Hematopoietic multipotent progenitor cell treated with erythropoietin and hydrocortisone succinate and interleukin-3 and kit ligand, for 6 days (in vitro differentiated cells): ENCODE measurements around the gene MYL2.

Source experiments
- DNase-seq: peaks from one replicate; pipeline ENCODE4 v3.0.0-alpha.2; 2015

The MYL2 gene

DNA sequence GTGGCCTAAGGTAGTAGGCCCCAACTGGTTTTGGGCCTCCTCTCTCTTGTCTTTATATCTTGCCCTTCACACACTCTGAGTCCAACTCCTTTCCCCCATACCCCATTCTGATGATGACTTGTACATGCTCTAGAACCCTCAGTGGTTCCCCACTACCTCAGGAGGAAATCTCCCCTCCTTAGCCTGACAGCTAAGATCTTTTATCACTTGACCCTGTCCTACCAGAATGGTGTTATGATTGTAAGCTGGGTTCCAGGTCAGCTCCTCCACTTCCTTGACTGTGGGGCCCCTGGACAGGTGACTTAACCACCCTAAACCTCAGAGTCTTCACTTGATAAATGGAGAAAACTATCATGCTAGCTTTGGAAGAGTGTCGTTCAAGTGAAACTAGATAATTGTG is 9.4 kb upstream of the MYL2 start:
- no peak for DNase-seq

DNA sequence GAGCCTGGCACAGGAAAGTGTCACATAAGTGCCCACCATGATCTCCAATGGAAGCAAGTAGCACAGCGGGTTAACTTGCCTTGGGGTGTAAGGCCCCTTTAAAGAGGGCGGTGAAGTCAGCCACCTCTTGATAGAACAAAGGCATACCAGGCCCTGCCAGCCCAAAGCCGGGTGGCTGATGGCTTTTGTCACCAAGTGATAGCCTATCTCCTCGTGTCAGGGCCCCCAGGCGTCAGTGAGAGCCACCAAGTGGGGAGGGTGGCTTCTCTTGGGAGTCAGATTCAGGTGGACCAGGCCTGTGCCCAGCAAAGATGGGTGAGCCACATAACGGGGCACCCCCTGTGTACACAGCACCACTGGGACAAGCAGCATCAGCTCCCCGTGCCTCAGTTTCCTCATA is 8.3 kb upstream of the MYL2 start:
- DNase-seq, result peak; percentile 53

DNA sequence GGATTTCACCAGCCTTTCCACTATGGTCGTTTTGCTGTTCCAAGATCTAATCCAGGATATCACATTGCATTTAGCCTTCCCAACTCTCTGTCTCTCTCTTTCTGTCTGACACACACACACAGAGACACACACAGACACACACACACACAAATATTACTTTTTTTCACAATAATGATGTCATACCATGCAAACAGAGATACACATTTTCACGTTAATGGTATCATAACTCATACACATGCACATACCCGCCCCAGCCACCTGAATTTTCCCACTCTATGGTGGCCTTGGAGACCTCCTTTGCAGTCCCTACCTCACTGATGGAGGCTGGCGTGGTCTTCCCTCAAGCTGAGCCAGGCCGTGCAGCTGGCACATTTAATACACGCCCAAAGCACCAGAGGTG is 7.2 kb upstream of the MYL2 start:
- no peak for DNase-seq

DNA sequence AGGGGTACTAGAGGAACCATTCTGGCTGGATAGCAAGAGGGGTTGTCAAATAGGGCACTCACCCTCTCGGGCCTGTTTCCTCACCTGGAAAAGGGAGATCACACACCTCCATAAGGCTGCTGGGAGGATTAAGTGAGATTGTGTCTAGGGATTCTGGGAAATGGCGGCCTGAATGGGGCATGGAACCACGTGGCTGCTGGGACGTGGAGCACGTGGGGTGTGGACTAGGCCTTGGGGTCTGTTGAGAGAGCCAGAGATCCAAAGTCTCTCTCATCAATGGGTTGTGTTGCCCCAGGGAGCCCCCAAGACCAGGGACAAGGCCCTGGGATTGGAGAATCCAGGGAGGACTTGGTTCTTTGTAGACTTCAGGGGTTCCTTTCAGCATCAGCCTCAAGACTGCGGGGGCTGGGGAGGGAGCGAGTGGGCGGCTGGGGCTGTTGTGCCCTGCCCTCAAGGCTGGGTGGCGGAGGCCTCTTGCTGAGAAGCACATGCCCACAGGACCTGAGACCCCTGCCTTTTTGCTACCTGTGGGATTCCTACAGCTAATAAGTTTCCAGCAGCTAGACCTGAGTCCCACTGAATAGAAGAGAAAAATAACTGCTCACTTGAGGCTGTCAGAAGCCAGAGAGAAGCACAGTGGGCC is 3.4 kb upstream of the MYL2 start:
- DNase-seq, result no peak

DNA sequence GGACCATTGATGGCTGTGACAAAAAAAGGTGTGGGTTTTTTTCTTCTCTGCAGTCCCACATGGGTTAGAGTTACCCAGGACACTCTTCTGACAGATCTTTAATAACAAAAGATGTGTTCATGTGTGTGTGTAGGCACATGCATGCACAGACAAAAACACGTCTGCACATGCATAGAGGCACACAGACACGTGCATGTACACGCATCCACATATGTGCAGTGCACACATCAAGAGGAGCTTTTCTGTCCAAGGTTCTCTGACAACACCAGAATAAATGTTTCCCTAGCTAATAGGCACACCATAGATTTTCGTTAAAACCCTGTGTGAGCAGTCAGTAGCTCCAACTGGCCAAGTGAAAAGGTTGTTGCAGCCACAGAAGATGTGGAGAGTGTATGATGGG is 2.8 kb upstream of the MYL2 start:
- DNase-seq, result no peak

DNA sequence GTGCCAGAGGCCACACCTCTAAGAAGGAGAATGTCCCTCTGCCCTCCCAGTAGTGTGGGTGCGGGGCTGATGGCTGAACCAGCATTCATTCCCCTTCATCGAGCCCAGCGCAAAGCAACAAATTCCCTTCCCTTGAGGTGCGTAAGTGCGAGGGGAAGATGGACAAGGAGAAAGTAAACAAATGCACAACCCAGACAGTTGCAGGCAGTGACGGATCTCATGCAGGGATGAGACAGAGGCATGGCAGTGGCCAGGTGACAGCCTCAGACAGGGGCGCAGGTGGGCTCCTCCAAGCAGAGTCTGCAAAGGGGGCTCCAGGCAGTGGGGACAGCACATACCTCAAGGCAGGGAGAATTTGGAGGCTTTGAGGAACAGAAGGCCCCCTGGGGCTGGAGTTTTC is 2.3 kb upstream of the MYL2 start:
- no peak for DNase-seq

DNA sequence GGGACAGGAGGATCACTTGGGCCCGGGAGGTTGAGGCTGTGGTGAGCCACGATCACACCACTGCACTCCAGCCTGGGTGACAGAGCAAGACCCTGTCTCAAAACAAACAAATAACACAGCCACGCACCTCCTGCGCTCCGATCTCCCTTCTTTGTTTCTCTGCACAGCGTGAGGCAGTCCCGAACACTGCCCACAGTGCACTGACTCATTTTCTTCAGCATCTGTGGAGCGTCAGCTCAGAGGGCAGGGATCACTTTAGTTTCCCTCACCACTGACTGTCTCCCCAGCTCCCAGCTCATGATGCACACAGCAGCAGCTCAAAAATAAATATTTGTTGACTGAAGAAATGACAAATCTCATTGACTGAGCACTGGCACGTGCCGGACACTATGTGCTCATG is 883 bp upstream of the MYL2 start:
- no peak for DNase-seq

DNA sequence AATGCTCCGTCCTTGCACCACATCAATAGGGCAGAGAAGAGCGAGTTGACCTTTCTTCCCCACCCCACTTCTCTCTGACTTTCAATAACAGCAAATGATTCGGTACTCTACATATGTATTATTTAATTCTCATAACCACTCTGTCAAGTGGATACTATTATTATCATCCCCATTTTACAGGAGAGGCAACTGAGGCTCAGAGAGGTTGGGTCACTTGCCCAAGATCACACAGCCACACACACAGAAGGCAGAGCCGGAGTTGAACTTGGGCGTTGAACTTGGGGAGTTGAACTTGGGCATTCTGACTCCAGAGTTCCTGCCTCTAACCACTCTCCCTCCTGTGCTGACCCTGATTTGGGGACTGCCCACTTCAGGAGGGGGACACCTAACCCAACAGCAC is 659 bp downstream of the MYL2 start:
- no peak for DNase-seq

DNA sequence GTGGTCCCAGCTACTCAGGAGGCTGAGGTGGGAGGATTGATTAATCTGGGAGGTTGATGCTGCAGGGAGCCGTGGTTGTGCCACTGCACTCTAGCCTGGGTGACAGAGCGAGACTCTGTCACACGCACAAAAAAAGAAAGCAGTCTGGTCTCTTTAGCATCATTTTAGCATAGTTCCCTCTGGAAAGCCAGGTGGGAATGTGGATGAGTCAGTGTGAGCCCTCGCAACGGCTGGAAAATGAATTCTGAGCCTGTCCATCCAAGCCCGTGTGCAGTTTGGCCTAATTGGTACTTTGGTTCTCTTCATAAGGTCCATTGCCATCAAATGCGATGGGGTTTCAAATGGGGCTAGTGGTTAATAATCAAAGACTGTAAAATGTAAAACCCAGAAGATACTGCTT is 2.4 kb downstream of the MYL2 start:
- DNase-seq, result no peak

DNA sequence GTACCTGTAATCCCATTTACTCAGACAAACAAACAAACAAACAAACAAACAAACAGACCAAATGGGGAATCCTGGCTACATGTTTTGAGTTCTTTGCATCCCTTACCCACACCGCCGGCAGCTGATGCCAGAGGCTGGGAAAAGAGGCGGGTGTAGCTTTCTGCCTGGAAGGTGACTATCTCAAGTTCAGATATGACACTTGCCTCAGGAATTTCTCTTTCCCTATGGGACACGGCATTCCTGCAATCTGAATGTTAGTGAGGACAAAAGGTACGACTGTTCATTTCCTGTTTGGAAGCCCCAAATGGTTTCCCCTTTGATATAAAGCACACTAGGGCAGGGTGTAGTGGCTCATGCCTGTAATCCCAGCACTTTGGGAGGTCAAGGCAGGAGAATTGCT is 2.9 kb downstream of the MYL2 start:
- DNase-seq, result no peak

DNA sequence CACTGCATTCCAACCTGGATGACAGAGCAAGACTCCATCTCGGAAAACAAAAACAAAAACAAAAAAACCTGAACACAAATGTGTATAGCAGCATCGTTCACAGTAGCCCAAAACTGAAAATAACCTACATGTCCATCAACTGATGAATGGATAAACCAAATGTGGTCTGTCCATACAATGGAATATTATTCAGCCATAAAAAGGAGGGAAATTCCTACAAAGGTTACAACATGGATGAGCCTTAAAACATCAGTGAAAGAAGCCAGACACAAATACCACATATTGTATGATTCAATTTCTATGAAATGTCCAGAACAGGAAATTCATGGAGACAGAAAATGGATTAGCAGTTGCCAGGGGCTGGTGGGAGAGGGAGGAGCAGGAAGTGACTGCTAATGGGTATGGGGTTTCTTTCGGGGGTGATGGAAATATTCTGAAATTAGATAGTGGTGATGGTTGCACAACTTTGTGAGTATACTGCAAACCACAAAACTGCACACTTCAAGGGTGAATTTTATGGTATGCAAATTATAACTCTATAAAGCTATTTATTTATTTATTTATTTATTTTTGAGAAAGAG is 4.0 kb downstream of the MYL2 start:
- DNase-seq, result no peak

DNA sequence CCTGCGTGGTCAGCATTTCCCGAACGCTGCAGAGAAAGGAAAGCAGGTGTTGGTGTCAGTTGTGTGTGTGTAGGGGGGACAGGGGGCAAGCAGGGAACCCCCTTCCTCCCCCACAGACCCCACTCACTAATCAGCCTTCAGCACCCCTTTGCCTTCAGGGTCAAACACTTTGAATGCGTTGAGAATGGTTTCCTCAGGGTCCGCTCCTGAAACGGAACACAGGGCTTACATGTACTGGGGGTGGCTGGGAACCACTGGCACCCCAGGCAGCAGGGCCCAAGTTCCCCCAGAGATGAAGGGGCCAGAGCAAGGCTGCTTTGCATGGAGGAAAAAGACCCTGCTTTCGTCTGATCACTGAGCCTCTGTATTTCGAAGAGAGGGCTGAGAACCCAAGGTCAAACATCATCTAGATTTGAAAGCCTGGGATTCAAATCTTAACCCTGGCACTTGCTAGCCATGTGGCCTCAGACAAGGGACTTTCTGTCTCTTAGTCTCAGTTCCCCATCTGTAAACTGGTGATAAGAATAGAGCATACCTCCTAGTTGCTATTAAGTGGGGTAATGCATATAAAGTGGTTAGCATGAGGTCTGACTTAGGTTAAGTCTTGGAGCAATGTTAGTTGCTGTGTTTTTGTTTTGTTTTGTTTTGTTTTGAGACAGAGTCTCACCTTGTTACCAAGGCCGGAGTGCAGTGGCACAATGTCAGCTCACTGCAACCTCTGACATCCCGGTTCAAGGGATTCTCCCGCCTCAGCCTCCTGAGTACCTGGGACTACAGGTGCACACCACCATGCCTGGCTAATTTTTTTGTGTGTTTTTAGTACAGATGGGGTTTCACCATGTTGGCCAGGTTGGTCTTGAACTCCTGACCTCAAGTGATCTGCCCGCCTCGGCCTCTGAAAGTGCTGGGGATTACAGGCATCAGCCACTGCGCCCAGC is 7.0 kb downstream of the MYL2 start:
- DNase-seq, result peak; percentile 38

DNA sequence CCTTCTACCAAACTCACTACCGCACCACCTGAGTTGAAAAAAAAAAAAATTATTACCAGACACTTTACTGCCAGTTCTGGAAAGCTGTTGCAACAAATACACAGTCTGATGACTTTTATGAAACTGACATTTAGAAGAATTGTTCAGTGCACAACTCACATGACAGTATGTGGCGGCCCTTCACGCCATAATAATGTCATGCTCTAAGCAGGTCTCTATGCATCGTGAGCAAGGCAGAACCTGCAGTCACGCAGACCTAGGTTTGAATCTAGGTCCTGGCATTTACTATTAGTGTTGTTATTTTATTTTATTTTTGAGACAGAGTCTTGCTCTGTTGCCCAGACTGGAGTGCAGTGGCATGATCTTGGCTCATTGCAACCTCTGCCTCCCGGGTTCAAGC is 8.1 kb downstream of the MYL2 start:
- DNase-seq, result no peak

DNA sequence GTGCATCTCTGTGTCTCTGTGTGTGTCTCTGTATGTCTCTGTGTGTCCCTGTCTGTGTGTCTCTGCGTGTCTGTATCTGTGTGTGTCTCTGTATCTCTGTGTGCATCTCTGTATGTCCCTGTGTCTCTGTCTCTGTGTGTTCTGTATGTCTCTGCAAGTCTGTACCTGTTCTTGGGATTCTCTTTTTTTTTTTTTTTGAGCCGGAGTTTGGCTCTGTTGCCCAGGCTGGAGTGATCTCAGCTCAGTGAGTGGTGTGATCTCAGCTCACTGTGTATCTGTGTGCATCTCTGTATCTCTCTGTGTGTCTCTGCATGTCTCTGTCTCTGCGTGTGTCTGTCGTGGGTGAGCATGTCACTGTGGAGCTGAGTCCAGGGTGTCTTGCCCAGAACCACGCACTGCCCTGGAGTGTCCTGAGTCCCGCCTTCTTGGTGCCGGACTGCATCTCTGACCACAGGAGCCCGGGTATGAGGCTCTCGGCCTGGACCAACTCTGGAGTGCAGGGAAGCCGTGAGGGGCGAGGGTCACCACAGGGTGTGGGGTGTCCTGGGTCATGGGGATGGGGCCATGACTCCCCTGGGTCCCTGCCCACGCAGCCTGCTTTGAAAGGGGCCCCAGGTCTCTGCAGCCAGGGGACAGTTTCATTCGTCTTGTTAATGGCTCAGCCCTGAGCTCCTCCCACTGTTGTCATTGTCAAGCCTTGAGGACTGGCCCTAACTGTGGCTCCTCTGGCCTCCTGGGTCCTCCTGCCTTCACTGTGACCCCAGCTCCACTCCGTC is 11.8 kb downstream of the MYL2 start:
- no peak for DNase-seq

DNA sequence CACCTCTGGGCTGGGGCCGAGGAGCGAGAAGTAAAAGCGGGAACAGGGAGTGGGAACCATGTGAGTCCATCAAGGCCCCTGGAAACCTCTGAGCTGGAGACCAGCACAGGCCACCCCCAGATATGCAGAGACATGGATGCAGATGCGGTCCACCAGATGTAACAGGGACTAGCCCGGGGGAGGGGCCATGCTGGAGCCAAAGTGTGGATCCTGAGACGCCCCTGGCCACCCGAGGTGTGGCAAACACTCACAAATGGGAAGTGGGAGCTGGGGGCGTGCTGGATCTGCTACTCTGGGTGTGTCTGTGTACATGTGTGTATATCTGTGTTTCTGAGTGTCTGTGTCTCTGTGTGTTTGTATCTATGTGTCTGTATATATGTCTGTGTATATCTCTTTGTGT is 12.8 kb downstream of the MYL2 start:
- DNase-seq, result no peak

DNA sequence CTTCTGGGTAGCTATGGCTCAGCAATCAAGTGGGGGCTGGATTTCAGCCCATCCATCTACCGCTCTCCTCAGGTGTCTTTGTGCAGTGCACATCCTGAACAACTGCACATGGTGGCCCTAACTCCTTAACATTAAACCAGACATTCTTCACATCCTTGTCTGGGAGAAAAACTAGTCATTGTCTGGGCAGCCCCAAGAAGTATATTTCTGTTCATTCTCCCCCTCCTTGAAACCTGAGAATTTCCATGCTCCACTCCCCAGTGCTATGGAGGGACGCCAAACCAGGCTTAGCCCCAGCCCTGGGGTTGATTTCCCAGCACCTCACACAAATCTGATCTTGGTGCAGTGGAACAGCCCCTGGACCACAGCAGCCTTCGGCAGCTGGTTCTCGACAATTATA is 13.4 kb downstream of the MYL2 start:
- no peak for DNase-seq

DNA sequence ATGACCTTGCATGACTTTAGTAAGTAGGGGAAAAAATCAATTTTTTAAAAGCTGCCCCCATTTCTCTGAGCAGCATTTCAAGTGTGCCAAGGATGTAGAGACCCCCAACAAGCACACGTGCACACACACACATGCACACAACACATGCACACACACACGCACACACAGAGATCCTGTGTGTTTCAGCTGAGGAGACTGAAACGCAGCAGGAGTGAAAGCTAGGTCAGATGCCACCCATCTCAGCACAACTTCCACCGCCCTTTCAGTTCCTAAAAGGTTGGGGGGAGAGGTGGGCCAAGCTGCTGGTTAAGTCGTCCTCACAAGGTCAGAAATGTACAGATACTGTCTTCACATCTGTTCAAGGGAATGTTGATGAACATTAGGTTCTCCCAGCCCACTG is 13.9 kb downstream of the MYL2 start:
- DNase-seq, result no peak

DNA sequence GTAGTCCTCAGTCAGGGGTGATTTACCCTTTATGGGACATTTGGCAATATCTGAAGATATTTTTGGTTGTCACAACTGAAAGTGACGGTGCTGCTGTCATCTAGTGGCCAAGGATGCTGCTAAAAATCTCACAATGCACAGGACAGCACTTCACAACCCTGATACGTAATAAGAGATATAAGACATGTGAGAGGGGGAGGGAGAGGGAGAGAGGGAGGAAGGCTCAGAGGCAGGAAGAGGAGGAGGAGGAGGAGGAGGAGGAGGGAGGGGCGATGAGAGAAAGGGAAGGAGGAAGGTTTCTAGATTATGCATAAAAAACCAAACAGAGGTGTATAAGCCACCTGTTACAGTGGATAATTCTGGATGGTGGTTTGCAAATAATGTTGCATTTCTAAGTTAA is 14.3 kb downstream of the MYL2 start:
- peak; percentile 48 for DNase-seq

DNA sequence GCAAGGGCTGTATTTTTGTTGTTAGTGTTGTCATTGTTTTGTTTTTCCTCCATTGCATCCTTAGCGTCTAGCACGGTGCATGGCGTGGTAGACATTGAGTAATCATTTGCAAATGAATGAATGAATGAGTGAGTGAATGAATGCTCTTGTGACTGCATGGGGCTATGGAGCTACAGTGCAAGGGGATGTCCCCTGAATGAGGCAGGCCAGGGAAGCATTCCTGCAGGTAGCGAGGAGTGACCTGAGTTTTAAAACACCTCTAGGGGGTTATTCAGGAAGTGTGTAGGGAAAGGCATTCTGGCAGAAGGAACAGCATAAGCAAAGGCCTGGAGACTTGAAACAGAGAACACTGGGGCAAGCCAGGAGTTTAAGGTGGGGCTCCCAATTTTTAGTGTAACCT is 16.9 kb downstream of the MYL2 start:
- no peak for DNase-seq

DNA sequence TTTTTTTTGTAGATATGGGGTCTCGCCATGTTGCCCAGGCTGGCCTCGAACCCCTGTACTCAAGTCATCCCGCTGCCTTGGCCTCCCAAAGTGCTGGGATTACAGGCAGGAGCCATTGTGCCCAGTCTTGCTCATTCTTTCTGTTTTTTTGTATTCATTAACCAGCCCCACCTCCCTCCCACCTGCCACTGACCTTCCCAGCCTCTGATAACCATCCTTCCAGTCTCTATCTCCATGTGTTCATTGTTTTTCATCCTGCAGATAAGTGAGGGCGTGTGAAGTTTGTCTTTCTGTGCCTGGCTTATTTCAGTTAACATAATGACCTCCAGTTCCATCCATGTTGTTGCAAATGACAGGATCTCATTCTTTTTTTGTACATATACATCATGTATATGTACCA is 19.0 kb downstream of the MYL2 start:
- no peak for DNase-seq

DNA sequence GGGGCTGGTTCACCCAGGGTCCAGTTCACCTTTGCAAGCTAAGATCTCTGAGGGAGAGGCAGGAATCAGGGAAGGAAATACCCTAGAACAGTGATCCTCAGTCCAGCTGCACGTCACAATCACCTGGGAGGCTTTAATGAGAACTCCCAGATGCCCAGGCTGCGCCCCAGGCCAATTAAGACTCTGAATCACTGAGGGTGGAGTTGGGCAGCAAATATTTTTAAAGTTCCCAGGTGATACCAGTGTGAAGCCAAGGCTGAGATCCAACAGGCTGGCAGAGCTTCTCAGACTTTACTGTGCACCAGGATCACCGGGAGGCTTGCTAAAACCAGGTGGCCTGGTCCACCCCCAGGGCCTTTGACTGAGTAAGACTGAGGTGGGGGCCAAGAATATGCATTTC is 23.8 kb downstream of the MYL2 start:
- DNase-seq, result no peak

DNA sequence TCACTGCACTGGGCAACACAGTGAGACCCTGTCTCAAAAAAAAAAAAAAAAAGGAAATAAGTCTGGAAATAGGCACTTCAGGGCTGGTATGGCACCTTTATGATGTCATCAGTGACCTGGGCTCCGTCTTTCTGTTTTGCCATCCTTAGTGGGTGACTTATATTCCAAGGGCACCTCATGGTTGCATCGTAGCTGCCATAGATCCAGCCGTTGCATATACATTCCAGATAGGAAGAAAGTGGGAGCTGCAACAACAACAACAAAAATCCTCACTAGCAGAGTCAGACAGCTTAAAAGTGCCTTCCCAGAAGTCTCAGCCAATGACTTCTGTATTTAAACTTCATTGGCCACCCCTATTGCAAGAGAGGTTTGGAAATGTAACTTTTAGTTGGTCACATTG is 26.4 kb downstream of the MYL2 start:
- no peak for DNase-seq

DNA sequence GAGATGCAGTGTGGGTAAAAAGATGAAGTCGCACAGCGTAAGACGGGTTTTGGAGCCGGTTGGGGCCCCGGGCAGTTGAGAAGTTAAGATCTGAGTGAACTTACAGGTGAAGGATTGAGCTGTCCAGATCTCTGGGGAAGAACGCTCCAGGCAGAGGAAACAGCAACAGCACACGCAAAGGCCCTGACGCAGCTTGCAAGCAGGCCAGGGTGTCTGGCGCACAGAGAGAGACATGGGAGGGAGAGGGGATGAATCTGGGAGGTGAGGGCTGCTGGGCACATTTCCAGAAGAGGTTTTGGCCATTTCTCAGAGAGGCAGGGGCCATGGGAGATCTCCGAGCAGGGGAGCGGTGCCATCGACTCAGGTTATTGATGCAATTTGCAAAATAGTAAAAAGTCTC is 31.0 kb downstream of the MYL2 start:
- no peak for DNase-seq
